Stimulated activated naive CD8-positive, alpha-beta T cell treated with anti-CD3 and anti-CD28 coated beads, Interleukin-15, Interleukin-2, amounts not matched to agents 100 U/mL and 50 U/mL, for 24 hours (primary cell): Measurements from ENCODE around the gene TRAF3IP3.

Experiments
- ATAC-seq: fragments of 150-1000 bp; cut with Tn5 transposase; one replicate; pipeline ENCODE4 v1.10.0; 2021
- DNase-seq: peaks from one replicate; pipeline ENCODE4 v3.0.0; 2021

TRAF3IP3 gene

DNA sequence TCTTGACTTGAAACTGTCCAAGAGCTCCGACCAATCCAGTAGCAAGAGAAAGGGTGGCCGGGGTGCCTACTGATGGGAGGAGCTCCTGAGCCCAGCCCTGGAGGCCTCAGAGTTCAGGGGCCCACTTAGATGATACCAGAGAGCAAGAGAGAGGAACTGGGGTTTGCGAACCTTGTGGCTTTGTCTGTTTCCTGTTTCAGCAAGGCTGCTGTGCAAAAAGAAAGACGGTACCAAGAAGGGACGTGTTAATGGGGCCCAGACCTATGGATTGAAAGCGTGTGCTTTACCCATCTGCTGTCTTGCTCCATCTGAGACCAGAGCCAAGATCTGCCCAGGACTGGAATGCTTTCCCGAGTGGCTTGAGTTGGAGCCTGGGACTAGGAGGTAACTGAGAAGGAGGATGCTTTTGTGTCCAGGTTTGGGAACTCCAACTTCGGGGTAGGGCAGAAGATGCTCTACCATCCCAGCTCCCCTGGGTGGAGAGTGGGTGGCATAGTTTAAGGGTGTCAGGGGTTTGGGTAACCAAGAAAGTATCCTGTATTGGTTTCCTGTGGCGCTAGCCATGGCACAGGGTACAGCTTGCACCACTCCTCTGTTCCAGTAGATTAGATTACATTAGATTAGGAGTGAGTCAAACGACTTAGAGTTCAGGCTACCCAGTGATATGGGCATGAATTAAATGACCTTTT lies at the start of gene TRAF3IP3:
Gene TRAF3IP3 (plus strand): TSS at position 128 of the 689 bp plus-strand sequence. CDS start 3,987 bp downstream, outside the sequence.
- DNase-seq, result peak; percentile 81
- ATAC-seq, result peak; percentile 83

- ATAC-seq (no peak), DNase-seq (no peak)
Observed at GRCh38 chr1:209706622-209707021, 49.2 kb upstream of the TRAF3IP3 start.

- ATAC-seq (no peak), DNase-seq (no peak)
Observed at GRCh38 chr1:209707308-209707707, 48.5 kb upstream of the TRAF3IP3 start.

- DNase-seq (no peak), ATAC-seq (no peak)
Observed at GRCh38 chr1:209708297-209708696, 47.6 kb upstream of the TRAF3IP3 start.

DNA sequence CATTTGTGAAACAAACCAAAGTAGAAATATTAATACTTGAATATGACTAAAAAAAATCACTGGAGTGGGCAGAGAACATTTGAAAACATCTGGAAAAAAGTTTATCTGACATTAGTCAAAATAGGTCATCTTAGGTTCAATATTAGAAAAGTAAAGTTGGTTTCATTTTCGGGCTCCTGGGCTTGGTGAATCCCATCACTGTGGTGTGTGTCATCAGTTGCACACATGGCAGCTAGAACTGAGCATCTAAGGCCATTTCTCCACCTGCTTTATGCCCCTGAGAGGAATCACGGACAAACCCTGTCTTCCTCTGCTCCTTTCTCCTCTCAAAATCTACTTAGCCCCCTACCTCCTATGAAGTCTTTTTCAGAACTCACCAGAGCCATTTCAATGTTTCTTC lies 45.8 kb upstream of the TRAF3IP3 start:
- peak; percentile 71 for ATAC-seq
- no peak for DNase-seq

GRCh38 chr1:209710847-209711246 lies 45.0 kb upstream of the TRAF3IP3 start:
- DNase-seq (no peak), ATAC-seq (peak; percentile 48)

DNA sequence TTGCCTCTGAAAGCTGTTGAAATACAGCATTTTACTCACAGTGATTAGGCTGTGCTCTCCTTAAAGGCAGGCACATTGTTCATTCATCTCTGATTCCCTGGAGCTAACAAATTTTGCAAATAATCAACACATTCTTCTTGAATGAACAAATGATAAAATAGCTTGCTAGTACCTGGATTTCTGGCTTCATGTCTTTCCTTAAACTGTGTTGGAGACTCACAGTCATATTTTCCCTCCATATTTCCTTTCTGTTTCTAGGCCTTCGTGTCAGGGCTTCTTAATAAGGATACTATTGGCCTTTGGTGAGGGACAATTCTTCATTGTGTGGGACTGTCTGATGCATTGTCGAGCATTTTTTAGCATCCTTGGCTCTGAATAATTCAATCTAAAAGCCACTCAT lies 41.5 kb upstream of the TRAF3IP3 start:
- ATAC-seq, result no peak

DNA sequence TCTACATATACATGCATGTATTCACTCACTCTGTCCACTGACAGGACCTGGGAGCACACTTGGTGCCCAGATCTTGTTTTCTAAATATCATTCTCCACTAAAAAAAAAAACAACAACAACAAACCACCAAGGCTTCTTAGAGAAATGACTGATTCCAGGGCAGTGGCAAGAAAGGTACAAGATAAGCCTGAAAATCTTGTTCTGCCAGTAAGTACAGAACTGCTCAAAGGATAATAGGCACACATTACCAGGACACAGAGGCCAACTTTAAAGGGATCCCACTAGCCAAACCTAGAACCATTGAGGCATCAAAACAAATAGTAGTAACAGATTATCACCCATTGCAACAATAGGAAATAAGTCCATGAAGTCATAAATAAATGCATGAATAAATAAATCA lies 40.5 kb upstream of the TRAF3IP3 start:
- ATAC-seq (no peak), DNase-seq (no peak)

More for the DNA sequence above, 41.5 kb upstream of the TRAF3IP3 start:
- no peak for DNase-seq

DNA sequence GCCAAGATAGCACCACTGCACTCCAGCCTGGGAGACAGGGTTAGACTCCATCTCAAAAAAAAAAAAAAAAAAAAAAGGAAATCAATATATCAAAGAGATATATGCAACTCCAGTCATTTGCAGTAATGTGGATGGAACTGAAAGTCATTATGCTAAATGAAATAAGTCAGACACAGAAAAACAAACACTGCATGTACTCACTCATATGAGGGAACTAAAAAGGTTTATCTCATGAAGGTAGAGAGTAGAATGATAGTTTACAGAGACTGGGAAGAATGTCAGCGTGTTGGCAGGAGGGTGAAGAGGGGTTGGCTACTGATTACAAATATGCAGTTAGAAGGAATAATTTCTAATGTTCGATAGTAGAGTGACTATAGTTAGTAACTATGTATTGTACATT lies 38.0 kb upstream of the TRAF3IP3 start:
- DNase-seq, result no peak
- peak; percentile 64 for ATAC-seq

DNA sequence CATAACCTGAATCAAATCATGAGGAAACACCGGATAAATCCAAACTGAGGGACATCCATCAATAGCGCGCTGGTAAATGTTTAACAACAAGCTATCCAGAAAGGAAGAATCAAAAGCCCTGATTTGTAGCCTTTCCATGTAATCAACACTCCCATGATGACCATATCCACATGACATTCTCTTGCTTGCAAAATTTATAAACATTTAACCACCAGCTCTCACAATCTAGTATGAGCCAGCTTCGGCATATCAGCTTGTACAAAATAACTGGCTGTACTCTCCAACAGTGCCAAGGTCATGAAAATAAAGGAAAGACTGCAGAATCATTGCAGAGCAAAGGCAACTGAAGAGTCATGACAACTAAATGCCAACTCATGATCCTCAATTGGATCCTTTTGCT lies 35.5 kb upstream of the TRAF3IP3 start:
- DNase-seq, result no peak
- no peak for ATAC-seq

- ATAC-seq (no peak), DNase-seq (no peak)
Observed at GRCh38 chr1:209720826-209721225, 35.0 kb upstream of the TRAF3IP3 start.

GRCh38 chr1:209721323-209721722 lies 34.5 kb upstream of the TRAF3IP3 start:
- DNase-seq (no peak), ATAC-seq (no peak)

GRCh38 chr1:209723265-209723664 lies 32.6 kb upstream of the TRAF3IP3 start:
- ATAC-seq (no peak), DNase-seq (no peak)

DNA sequence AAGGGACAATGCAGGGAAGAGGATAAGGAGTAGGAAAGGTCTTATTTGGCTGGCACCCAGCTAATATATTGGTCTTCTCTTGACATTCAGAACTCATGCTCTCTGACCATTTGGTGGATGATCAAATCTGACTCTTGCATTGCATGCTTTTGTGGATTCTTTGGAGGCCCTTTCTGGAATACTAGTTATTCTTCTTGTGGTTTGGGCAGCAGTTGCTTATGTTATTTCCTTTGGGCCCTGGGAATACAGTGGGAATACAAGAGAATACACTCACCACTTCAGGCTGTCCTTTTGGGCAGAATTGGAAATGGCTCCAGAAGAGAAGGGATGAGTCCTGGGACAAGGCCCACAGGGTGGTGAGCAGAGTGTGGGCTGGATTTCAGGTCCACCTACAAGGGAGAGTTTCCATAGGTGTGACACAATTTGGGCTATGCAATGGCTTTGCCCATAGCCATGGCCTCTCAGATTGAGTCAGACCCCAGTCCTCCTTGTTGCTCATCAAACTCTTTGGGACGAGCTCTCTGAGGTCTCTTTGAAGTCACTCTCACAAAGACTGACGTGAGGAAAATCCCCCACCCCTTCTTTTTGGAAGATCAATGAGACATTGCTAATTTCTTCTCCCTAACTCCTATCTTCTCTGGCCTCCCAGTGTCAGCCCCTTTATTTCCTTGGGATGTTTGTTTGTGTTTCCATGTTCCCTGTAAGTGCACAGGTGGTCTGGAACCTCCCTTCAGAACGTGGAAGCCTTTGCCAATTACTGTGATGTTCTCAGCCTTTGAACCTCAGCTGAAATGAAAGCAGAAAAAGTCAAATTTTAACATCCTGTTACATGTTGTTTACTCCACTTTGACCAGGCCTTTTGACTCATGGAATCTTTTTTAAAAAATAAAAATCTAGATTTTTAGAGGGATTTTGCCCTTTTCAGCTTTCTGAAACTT lies 31.8 kb upstream of the TRAF3IP3 start:
- DNase-seq, result peak; percentile 61

DNA sequence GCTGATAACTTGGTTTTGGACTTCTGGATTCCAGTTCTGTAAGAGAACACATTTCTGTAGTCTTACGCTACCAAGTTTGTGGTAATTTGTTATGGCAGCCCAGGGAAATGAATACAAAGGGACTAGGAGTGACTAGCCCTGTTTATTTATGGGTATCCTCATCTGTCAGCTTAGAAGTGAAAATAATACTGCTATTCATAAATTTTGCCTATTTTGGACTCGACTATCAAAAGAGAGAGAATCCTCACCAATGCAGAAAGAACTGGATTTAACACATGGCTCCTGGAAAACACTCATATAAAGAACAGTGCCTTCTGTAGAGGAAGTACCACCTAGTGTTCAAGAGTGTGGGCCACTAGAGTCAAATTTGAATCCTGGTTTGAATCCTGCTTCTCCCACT lies 28.6 kb upstream of the TRAF3IP3 start:
- ATAC-seq (no peak), DNase-seq (no peak)

More for the DNA sequence above, 31.8 kb upstream of the TRAF3IP3 start:
- ATAC-seq, result peak; percentile 92

DNA sequence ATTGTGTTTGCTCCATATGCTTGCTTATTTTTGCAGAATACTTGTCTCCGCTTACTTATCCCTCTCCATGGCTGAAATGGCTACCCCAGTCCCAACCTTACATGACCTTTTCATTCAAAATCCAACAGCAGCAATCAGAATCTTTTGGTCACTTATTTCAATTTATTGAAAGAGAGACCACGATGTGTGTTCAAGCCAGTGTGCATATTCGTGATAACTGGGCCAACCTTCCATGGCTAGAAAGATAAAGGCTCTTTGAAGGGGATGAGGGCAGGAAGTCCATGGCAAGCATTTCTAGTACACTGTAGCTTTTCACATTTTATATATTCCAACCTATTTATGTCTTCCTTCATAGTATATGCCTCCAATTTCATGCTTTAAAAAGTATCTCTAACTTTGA lies 28.1 kb upstream of the TRAF3IP3 start:
- DNase-seq, result no peak
- no peak for ATAC-seq

DNA sequence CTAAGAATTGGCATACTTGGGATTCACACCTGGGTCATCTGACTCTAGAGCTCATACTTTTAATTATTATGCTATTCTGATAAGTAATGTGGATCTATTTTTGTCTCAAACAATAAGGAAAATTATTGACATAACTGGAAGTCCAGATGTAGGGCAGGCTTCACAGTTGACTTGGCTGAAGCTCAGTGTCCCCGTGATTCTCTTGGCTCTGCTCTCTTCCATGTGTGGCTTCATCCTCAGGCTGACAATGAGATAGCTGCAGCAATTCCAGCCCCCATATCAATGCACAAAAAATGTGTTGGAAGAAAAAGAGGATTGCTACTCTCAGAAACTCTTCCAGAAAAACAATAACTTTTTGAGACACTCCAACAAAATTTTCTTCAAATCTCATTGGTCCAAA lies 27.4 kb upstream of the TRAF3IP3 start:
- no peak for DNase-seq
- no peak for ATAC-seq

DNA sequence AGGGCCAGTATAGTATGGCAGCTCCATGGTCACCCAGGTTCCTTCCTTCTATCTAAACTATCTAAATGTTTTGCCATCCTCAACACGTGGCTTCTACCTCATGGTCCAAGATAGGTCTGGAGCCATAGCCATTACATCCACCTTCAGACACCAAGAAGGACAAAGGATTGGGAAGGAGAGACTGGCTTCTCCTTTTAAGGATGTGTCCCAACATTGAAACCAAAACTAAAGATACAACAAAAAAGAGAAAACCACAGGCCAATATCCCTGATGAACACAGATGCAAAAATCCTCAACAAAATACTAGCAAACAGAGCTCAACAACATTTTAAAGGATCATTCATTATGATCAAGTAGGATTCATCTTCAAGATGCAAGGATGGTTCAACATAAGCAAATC lies 26.4 kb upstream of the TRAF3IP3 start:
- DNase-seq, result no peak
- ATAC-seq, result no peak

DNA sequence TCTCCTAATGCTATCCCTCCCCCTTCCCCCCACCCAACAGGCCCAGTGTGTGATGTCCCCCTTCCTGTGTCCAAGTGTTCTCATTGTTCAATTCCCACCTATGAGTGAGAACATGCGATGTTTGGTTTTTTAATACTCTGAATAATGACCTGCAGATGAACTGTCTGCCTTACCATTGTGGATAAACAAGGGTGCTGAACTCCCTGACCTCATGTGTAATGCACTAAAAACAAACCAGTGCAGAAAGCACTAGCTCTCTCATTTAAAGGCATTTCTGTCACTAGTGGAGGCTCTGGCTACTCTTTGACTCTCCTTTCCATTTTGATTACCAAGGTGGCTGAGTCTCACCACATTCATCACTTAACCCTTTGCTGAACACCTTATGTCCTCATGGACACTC lies 23.1 kb upstream of the TRAF3IP3 start:
- no peak for DNase-seq
- ATAC-seq, result no peak

GRCh38 chr1:209733409-209734192 lies 22.3 kb upstream of the TRAF3IP3 start:
- DNase-seq (no peak), ATAC-seq (peak; percentile 55)

DNA sequence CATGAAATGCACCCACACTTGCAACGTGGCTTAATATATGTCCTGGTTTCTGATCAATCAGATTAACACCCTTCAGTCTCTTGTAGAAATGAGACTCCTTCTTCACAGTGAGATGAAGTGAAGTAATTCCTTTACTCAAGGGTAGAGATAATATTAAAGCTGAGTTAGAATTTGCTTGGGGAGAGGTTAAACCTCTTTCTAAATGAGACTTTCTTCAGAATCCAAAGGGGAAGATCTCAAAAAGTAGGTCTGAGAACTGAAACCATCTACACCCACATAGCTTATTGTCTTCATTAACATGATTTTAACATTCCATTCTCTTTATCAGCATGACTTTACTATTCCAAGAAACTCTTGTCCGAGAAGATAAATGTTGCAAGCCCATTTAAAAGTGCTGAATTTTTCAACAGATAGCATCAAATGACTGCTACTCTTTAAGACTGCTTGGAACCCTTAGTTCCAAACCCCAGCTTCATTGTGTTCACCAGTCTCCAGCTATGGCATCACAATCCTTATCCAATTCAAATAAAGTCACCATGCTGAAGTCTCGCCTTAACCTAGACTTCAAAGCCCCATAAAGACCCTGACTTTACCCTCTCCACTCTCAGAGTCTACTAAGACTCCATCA lies 19.2 kb upstream of the TRAF3IP3 start:
- peak; percentile 54 for ATAC-seq
- DNase-seq, result no peak

GRCh38 chr1:209737118-209737505 lies 18.7 kb upstream of the TRAF3IP3 start:
- ATAC-seq, result no peak
- no peak for DNase-seq
